ENCODE data around the gene IGFN1.

IGFN1 gene

GRCh38 chr1:201264554-201264953 lies 73.9 kb downstream of the IGFN1 start:
- TF ChIP-seq CTCF (IDR thresholded peaks at IDR 0.05; ENCODE audit: unreplicated experiment in 3 of 3), result no peak
- H3K36me3 Mint-ChIP-seq (ENCODE audit: low read depth), result no peaks in the 10 kb centered on the region

DNA sequence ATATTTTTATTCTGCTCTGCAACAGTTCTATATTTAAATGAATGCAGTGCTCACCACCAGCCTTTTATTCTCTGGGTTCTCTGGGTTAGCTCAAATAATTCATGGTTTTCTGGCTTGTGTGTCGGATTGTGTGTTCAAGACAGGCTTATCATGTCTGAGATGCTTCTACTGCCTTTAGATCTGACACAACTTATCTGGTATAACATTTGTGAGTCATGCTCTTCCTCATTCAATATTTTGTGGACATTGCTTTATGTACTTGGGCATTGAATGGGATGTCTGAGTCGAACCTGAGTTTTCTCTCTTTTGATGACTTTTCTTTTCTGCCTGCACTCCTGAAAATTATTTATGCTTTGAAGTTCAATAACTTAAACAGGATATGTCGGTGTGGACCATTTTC lies 75.1 kb downstream of the IGFN1 start:
- Mint-ChIP-seq H3K4me3 (no peak overlapping the region), H3K9me3 (no peaks in the 10 kb centered on the region), H3K4me1 (peaks cover 32% of the 10 kb centered on the region)

More at GRCh38 chr1:201264554-201264953, 73.9 kb downstream of the IGFN1 start:
- Mint-ChIP-seq H3K4me3 (no peak overlapping the region), H3K4me1 (peaks cover 36% of the 10 kb centered on the region), H3K9me3 (peaks cover 3% of the 10 kb centered on the region), H3K27me3 (ENCODE audit: low read depth) (peaks cover 38% of the 10 kb centered on the region), H3K27ac (no peak overlapping the region)

DNA sequence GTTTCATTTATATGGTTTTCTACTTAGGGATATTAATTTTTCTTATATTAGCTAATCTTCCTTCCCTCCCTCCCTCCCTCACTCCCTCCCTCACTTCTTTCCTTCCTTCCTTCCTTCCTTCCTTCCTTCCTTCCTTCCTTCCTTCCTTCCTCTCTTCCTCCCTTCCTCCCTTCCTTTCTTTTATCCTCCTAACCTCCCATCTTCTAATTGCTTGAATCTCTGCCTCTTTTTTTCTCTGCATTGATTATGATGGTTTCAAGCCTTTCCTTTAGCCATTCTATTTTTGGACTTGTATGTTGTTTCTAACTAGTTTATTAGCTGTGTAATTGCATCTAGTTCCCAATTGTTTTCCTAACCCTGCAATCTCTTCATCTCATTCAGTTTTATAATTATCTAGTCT lies 75.7 kb downstream of the IGFN1 start:
- Mint-ChIP-seq H3K27me3 (ENCODE audit: low read depth) (peaks cover 36% of the 10 kb centered on the region), H3K36me3 (ENCODE audit: low read depth) (no peaks in the 10 kb centered on the region), H3K9me3 (no peaks in the 10 kb centered on the region), H3K4me3 (no peak overlapping the region), H3K4me1 (peaks cover 32% of the 10 kb centered on the region), H3K27ac (no peak overlapping the region)
- no peak for TF ChIP-seq CTCF (IDR thresholded peaks at IDR 0.05; ENCODE audit: unreplicated experiment in 3 of 3)

More for the DNA sequence above, 75.1 kb downstream of the IGFN1 start:
- no peak for TF ChIP-seq CTCF (IDR thresholded peaks at IDR 0.05; ENCODE audit: unreplicated experiment in 3 of 3)
- Mint-ChIP-seq H3K27ac (no peak overlapping the region), H3K36me3 (ENCODE audit: low read depth) (no peaks in the 10 kb centered on the region), H3K27me3 (ENCODE audit: low read depth) (peaks cover 39% of the 10 kb centered on the region)

DNA sequence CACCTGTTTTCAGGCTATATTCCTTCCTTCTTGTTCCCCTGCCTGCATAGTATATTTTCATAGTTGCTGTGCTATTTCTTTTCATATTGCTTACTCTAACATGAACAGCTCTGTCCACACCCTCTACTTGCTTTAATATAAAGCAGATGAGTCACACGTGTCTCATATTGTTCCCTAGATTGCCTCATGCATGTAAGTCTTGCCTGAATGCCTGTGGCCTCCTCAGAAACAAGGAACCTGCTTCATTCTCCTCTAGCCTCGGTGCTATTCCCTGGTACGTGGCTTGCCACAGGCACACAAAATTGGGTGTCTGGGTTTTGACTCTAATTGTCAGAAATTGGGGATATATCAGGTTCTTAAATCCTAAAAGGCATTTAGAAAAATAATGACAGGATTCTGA lies 76.2 kb downstream of the IGFN1 start:
- Mint-ChIP-seq H3K9me3 (no peaks in the 10 kb centered on the region), H3K27ac (no peak overlapping the region), H3K4me3 (no peak overlapping the region), H3K36me3 (ENCODE audit: low read depth) (no peaks in the 10 kb centered on the region), H3K27me3 (ENCODE audit: low read depth) (peaks cover 33% of the 10 kb centered on the region), H3K4me1 (peaks cover 32% of the 10 kb centered on the region)
- no peak for TF ChIP-seq CTCF (IDR thresholded peaks at IDR 0.05; ENCODE audit: unreplicated experiment in 3 of 3)

- Mint-ChIP-seq H3K9me3 (no peaks in the 10 kb centered on the region), H3K36me3 (ENCODE audit: low read depth) (no peaks in the 10 kb centered on the region), H3K27ac (peak overlapping the region in 1 of 3 experiments; percentile 15), H3K27me3 (ENCODE audit: low read depth) (peaks cover 33% of the 10 kb centered on the region), H3K4me3 (no peak overlapping the region), H3K4me1 (peaks cover 32% of the 10 kb centered on the region)
- no peak for TF ChIP-seq CTCF (IDR thresholded peaks at IDR 0.05; ENCODE audit: unreplicated experiment in 3 of 3)
These were observed 77.0 kb downstream of the IGFN1 start for GRCh38 chr1:201267481-201268229.

DNA sequence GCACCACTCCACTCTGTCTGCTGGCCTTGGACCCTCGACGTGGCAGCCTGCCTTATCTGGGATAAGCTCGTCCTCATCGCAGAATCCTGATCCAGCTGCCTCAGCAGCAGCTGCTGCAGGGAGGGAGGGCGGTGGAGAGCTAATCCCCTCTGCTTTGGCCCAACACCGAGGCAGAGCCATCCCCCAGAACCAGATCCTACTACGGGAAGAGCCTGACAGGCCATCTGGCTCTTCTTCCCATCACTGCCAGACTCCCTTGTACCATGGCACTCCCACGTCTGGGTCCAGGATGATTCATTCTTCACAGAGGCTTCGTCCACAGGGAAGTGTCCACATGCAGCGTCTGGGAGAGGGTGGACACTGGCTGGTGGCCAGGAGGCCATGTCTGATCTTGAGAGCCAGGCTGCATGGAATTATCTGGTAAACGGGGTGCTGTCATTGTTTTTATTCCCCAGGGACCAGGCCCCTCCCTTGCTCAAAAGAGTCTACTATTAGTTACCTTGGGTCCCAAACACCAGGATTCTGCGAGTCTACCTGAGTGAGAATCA lies 78.1 kb downstream of the IGFN1 start:
- no peaks in the 10 kb centered on the region for H3K9me3 Mint-ChIP-seq
- H3K27me3 Mint-ChIP-seq (ENCODE audit: low read depth), result peaks cover 28% of the 10 kb centered on the region
- peaks cover 32% of the 10 kb centered on the region for H3K4me1 Mint-ChIP-seq
- H3K4me3 Mint-ChIP-seq, result no peak overlapping the region
- TF ChIP-seq CTCF (IDR thresholded peaks at IDR 0.05; ENCODE audit: unreplicated experiment in 3 of 3), result no peak
- H3K27ac Mint-ChIP-seq, result peak overlapping the region in 2 of 3 experiments; percentile 38 to 54
- no peaks in the 10 kb centered on the region for H3K36me3 Mint-ChIP-seq (ENCODE audit: low read depth)

All from nephron (organoid).